Keratinocyte (primary cell): Measurements from ENCODE around the gene PDCD6IP. TPM values are rescaled to one million over a fixed set of nuclear protein-coding genes. Genes with fewer than 3 reads are reported as not detected.

Experiments used
- DNase-seq: peaks from one replicate; pipeline ENCODE4 v3.0.0-alpha.2; 2011; ENCODE audit warnings: low read depth, missing footprints, low spot score
- FAIRE-seq: peaks from 2 replicates; lab custom pipeline; 2011; peaks lifted over from hg19 to GRCh38; lab: Jason Lieb, UNC
- H2AFZ ChIP-seq: 2 replicates; pipeline ENCODE4 v1.6.0; 2012; ENCODE audit warnings: low read length, control low read depth, inconsistent platforms; ENCODE audit not compliant: control insufficient read depth
- H3K27ac ChIP-seq: 2 replicates; pipeline ENCODE4 v1.5.1; 2011; ENCODE audit warnings: low read length; ENCODE audit not compliant: control insufficient read depth, insufficient read depth
- H3K27me3 ChIP-seq: 3 replicates; pipeline ENCODE4 v1.6.0; 2011; ENCODE audit warnings: low read length; ENCODE audit not compliant: control insufficient read depth, insufficient read depth; ENCODE audit errors: extremely low read depth
- H3K36me3 ChIP-seq, 2 experiments: 2 replicates in 1 of 2; 3 replicates in 1 of 2; pipeline ENCODE4 v1.5.1; 2011; ENCODE audit warnings: low read length in 2 of 2, mild to moderate bottlenecking in 1 of 2; ENCODE audit not compliant: control insufficient read depth in 2 of 2, insufficient read depth in 2 of 2; ENCODE audit errors: extremely low read depth in 1 of 2
- H3K4me1 ChIP-seq: 3 replicates; pipeline ENCODE4 v1.5.1; 2011; ENCODE audit warnings: low read length; ENCODE audit not compliant: control insufficient read depth, insufficient read depth; ENCODE audit errors: extremely low read depth
- H3K4me2 ChIP-seq: 3 replicates; pipeline ENCODE4 v1.6.0; 2011; ENCODE audit warnings: low read depth, low read length; ENCODE audit not compliant: control insufficient read depth, insufficient read depth; ENCODE audit errors: extremely low read depth
- H3K4me3 ChIP-seq, 3 experiments: fragments of 200-600 bp in 1 of 3; sonication (generic) in 1 of 3; 2 replicates in 2 of 3; 3 replicates in 1 of 3; pipeline ENCODE4 v1.5.1; 2011 to 2016; ENCODE audit warnings: low read length in 3 of 3, mild to moderate bottlenecking in 3 of 3, control low read depth in 2 of 3, inconsistent platforms in 1 of 3, low read depth in 1 of 3, mixed read lengths in 1 of 3, mixed run types in 1 of 3, moderate library complexity in 1 of 3; ENCODE audit not compliant: control insufficient read depth in 2 of 3, insufficient read depth in 2 of 3; ENCODE audit errors: extremely low read depth in 1 of 3
- H3K79me2 ChIP-seq: 2 replicates; pipeline ENCODE4 v1.6.0; 2012; ENCODE audit warnings: low read length; ENCODE audit not compliant: control insufficient read depth, insufficient read depth
- H3K9ac ChIP-seq: 3 replicates; pipeline ENCODE4 v1.6.0; 2011; ENCODE audit warnings: low read length; ENCODE audit not compliant: control insufficient read depth, insufficient read depth; ENCODE audit errors: extremely low read depth
- H3K9me1 ChIP-seq: 3 replicates; pipeline ENCODE4 v1.6.0; 2011; ENCODE audit warnings: low read length; ENCODE audit not compliant: control insufficient read depth, insufficient read depth; ENCODE audit errors: extremely low read depth
- H3K9me3 ChIP-seq: 2 replicates; pipeline ENCODE4 v1.5.1; 2012; ENCODE audit warnings: low read depth, low read length; ENCODE audit not compliant: control insufficient read depth
- H4K20me1 ChIP-seq: 3 replicates; pipeline ENCODE4 v1.6.0; 2011; ENCODE audit warnings: low read length; ENCODE audit not compliant: control insufficient read depth, insufficient read depth; ENCODE audit errors: extremely low read depth
- CTCF ChIP-seq, 3 experiments: IDR thresholded peaks in 1 of 3; conservative IDR thresholded peaks in 1 of 3; optimal IDR thresholded peaks in 1 of 3; 2 replicates in 2 of 3; 3 replicates in 1 of 3; pipeline versions ENCODE3 to v1.5.1; 2011; ENCODE audit warnings: low read length in 3 of 3, mild to moderate bottlenecking in 3 of 3, moderate library complexity in 2 of 3, control low read depth in 1 of 3, inconsistent platforms in 1 of 3; ENCODE audit not compliant: insufficient read depth in 2 of 3; ENCODE audit errors: extremely low read depth in 1 of 3
- EZH2 ChIP-seq: IDR thresholded peaks from one replicate; pipeline ENCODE4 v1.6.1; 2012; ENCODE audit warnings: inconsistent platforms, mild to moderate bottlenecking, low read length, moderate library complexity
- dilution Hi-C: fragments of 300-500 bp; cut with MboI; formaldehyde crosslinking; loops from one replicate; pipeline ENCODE4 v1.7.0; 2020; ENCODE audit warnings: low sequenced_read_pairs; ENCODE audit not compliant: extremely low pct_ligation_motif_present
- polyA plus RNA-seq, 5 experiments: library from polyadenylated mRNA; depleted of rRNA in 3 of 5; stranded (reverse) in 3 of 5; stranded (forward) in 1 of 5; unstranded in 1 of 5; fragments of >200 nt; gene quantifications; 1 replicate in 1 of 5; 2 replicates in 3 of 5; 3 replicates in 1 of 5; pipeline versions ENCODE4 v1.2.1 to v1.2.3, GENCODE V29; 2011 to 2012; ENCODE audit warnings: missing spikeins in 2 of 5, low read depth in 1 of 5, low replicate concordance in 1 of 5

PDCD6IP gene
- polyA plus RNA-seq, 1 donor (not counting 4 experiments of a cell fraction or from before 2014, with no cell fraction given) = 183 TPM

GRCh38 chr3:33807191-33807590 is 8.8 kb downstream of the PDCD6IP start:
- H3K27me3 ChIP-seq = no peaks in the 10 kb centered on the region
- H3K9me3 ChIP-seq = no peaks in the 10 kb centered on the region
- H3K27ac ChIP-seq = peak overlapping the region; percentile 12
- no peak for DNase-seq
- no peak overlapping the region for H2AFZ ChIP-seq
- H4K20me1 ChIP-seq = peaks cover 9% of the 10 kb centered on the region
- H3K4me1 ChIP-seq = peaks cover 17% of the 10 kb centered on the region
- no peak overlapping the region for H3K4me2 ChIP-seq
- TF ChIP-seq CTCF (optimal IDR thresholded peaks at IDR 0.05 in 1 of 3, IDR thresholded peaks at IDR 0.05 in 1 of 3, conservative IDR thresholded peaks at IDR 0.05 in 1 of 3; ENCODE audit: extremely low read depth in 1 of 3, insufficient read depth in 2 of 3, low read length in 3 of 3) = no peak
- TF ChIP-seq EZH2 = no peak
- H3K79me2 ChIP-seq = peaks cover 96% of the 10 kb centered on the region
- no peak overlapping the region for H3K4me3 ChIP-seq
- H3K9ac ChIP-seq = no peak overlapping the region
- H3K9me1 ChIP-seq = peaks cover 5% of the 10 kb centered on the region
- peaks cover 6 to 7% of the 10 kb centered on the region in 2 experiments for H3K36me3 ChIP-seq
- FAIRE-seq = peak; percentile 13
- dilution Hi-C loops = no loop called here

GRCh38 chr3:33808559-33808958 is 10.1 kb downstream of the PDCD6IP start:
- peak; percentile 23 for FAIRE-seq
- H3K4me1 ChIP-seq = peaks cover 10% of the 10 kb centered on the region
- H3K27ac ChIP-seq = peak overlapping the region; percentile 13
- H3K9me3 ChIP-seq = no peaks in the 10 kb centered on the region
- H4K20me1 ChIP-seq = peaks cover 9% of the 10 kb centered on the region
- H3K4me3 ChIP-seq = no peak overlapping the region
- H3K9me1 ChIP-seq = peaks cover 5% of the 10 kb centered on the region
- H3K27me3 ChIP-seq = no peaks in the 10 kb centered on the region
- no peak for DNase-seq
- H2AFZ ChIP-seq = no peak overlapping the region
- H3K9ac ChIP-seq = no peak overlapping the region
- H3K36me3 ChIP-seq = peaks cover 5 to 7% of the 10 kb centered on the region in 2 experiments
- dilution Hi-C loops = no loop called here
- no peak overlapping the region for H3K4me2 ChIP-seq
- TF ChIP-seq EZH2 (no peak), CTCF (optimal IDR thresholded peaks at IDR 0.05 in 1 of 3, IDR thresholded peaks at IDR 0.05 in 1 of 3, conservative IDR thresholded peaks at IDR 0.05 in 1 of 3; ENCODE audit: extremely low read depth in 1 of 3, insufficient read depth in 2 of 3, low read length in 3 of 3) (no peak)
- H3K79me2 ChIP-seq = peaks cover 92% of the 10 kb centered on the region
